ENCODE data around the gene SASH3.

DNA sequence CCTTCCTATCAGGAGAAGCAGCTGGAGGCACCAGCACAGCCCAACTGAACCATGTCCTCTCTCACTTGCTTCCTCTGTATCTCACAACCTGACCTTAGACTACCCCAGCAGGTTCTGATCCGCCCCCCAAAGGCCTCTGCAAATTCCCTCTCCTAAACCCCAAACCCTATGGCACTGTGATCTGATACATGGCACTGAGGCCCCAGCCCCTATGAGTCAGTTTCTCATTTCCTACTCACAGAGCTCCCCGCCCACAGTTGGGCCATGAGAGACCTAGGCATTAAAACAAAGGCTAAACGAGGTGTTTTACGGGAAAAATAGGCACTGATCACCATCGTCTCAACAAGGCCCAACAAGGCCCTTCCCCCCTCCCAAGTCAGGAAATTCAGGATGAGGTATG lies 19.1 kb downstream of the SASH3 start:
- TF ChIP-seq, protein P1, sequence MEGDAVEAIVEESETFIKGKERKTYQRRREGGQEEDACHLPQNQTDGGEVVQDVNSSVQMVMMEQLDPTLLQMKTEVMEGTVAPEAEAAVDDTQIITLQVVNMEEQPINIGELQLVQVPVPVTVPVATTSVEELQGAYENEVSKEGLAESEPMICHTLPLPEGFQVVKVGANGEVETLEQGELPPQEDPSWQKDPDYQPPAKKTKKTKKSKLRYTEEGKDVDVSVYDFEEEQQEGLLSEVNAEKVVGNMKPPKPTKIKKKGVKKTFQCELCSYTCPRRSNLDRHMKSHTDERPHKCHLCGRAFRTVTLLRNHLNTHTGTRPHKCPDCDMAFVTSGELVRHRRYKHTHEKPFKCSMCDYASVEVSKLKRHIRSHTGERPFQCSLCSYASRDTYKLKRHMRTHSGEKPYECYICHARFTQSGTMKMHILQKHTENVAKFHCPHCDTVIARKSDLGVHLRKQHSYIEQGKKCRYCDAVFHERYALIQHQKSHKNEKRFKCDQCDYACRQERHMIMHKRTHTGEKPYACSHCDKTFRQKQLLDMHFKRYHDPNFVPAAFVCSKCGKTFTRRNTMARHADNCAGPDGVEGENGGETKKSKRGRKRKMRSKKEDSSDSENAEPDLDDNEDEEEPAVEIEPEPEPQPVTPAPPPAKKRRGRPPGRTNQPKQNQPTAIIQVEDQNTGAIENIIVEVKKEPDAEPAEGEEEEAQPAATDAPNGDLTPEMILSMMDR (IDR thresholded peaks at IDR 0.05; ENCODE audit: low read depth, low read length), result no peak
- TF ChIP-seq EZH2phosphoT487 (IDR thresholded peaks at IDR 0.05; ENCODE audit: low read depth), result no peak

All from OCI-LY3 (cell line).